ENCODE measurements around the gene GAS6. TPM values are rescaled to one million over a fixed set of nuclear protein-coding genes. Genes with fewer than 3 reads are reported as not detected.
"Not testable (repeated sequence)": the region's sequence is repeated elsewhere in the genome, so short reads cannot be mapped to it uniquely, and the experiment has no call there.

The GAS6 gene
- total RNA-seq, 4 donors from 2014 or later: 317 to 697 (median 547) TPM

DNA sequence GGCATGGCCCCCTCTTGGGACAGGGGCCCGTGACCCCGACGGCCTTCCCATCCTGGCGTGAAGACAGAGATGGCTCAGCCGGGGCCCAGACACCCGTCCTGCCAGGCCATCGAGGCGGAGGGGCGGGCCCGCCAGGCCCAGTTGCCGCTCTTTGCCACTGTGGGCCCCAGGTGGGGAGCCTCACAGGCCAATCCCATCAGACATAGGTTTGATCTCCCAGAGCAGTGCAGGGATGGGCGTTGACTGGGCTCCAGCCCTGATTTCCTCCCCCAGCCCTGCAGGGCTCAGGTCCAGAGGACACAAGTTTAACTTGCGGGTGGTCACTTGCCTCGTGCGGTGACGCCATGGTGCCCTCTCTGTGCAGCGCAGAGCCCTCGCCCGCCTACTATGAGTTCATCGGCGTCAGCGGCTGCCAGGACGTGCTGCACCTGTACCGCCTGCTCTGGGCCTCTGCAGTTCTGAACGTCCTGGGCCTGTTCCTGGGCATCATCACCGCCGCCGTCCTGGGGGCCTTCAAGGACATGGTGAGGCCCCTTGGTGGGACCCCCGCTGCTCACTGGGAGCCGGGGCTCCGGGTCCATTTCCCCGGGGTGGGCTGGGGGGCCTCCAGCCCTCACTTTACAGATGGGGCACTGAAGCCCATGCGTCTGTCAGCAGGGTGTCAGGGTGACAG lies 62.5 kb downstream of the GAS6 start:
- Histone ChIP-seq H3K9me3 (no peaks in the 10 kb centered on the region), H3K36me3 (peaks cover 0 to 13% (median 0%) of the 10 kb centered on the region in 3 donors), H3K4me3 (no peak overlapping the region), H3K27ac (no peak overlapping the region), H3K4me1 (peaks cover 0 to 16% (median 0%) of the 10 kb centered on the region in 4 donors), H3K27me3 (no peaks in the 10 kb centered on the region)
- DNase-seq (ENCODE audit: low spot score in 2 of 2): no peak
- no peak for TF ChIP-seq EP300 (IDR thresholded peaks at IDR 0.05)
- TF ChIP-seq POLR2A (IDR thresholded peaks at IDR 0.05): no peak
- TF ChIP-seq, protein P1, sequence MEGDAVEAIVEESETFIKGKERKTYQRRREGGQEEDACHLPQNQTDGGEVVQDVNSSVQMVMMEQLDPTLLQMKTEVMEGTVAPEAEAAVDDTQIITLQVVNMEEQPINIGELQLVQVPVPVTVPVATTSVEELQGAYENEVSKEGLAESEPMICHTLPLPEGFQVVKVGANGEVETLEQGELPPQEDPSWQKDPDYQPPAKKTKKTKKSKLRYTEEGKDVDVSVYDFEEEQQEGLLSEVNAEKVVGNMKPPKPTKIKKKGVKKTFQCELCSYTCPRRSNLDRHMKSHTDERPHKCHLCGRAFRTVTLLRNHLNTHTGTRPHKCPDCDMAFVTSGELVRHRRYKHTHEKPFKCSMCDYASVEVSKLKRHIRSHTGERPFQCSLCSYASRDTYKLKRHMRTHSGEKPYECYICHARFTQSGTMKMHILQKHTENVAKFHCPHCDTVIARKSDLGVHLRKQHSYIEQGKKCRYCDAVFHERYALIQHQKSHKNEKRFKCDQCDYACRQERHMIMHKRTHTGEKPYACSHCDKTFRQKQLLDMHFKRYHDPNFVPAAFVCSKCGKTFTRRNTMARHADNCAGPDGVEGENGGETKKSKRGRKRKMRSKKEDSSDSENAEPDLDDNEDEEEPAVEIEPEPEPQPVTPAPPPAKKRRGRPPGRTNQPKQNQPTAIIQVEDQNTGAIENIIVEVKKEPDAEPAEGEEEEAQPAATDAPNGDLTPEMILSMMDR (IDR thresholded peaks at IDR 0.05): no peak
- WGBS, 2 donors: 86 to 88% methylated on average over 24 to 30 of the region's 33 CpGs

DNA sequence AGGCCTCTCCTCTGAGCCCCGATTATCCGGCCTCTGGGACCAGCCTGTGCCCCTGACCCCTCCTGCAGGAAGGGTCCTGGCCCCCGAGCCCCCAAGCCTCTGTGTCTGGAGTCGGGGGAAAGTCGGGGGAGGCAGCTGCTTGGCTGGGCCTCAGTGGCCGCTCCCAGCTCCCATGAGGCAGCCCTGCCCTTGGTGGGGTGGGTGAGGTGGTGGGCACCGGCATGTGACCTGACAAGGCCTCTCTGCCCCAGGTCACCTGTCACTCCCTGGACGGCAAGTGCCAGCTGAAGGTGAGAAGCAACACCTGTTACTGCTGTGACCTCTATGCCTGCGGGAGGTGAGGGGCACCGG lies 63.3 kb downstream of the GAS6 start:
- no peak overlapping the region for H3K4me3 ChIP-seq
- peaks cover 0 to 13% (median 0%) of the 10 kb centered on the region in 3 donors for H3K36me3 ChIP-seq
- TF ChIP-seq EP300 (IDR thresholded peaks at IDR 0.05): no peak
- 88% methylated on average over 4 of the region's 10 CpGs; no CpG with 5 or more reads in 1 of the 2 donors for WGBS, 2 donors
- DNase-seq (ENCODE audit: low spot score in 2 of 2): no peak
- peaks cover 0 to 16% (median 0%) of the 10 kb centered on the region in 4 donors for H3K4me1 ChIP-seq
- no peaks in the 10 kb centered on the region for H3K27me3 ChIP-seq
- H3K27ac ChIP-seq: no peak overlapping the region
- no peaks in the 10 kb centered on the region for H3K9me3 ChIP-seq

DNA sequence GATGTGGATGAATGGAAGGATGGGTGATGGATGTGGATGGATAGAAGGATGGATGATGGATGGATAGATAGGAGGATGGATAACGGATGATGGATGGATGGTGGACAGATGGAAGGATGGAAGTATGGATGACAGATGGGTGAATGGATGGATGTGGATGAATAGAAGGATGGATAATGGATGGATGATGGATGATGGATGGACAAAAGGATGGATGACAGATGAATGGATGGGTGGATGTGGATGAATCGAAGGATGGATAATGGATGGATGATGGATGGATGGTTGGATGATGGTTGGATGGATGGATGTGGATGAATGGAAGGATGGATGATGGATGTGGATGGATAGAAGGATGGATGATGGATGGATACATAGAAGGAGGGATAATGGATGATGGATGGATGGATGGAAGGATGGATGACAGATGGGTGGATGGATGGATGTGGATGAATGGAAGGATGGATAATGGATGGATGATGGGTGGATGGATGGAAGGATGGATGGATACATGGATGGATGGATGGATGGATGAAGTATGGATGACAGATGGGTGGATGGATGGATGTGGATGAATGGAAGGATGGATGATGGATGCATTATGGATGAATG lies 65.6 kb downstream of the GAS6 start:
- H3K27me3 ChIP-seq: no peaks in the 10 kb centered on the region
- peaks cover 0 to 13% (median 0%) of the 10 kb centered on the region in 3 donors for H3K36me3 ChIP-seq
- no peak for TF ChIP-seq POLR2A (IDR thresholded peaks at IDR 0.05)
- TF ChIP-seq EP300 (IDR thresholded peaks at IDR 0.05): no peak
- TF ChIP-seq, protein P1 (IDR thresholded peaks at IDR 0.05): no peak
- no peak overlapping the region for H3K4me3 ChIP-seq
- no peaks in the 10 kb centered on the region for H3K9me3 ChIP-seq
- H3K4me1 ChIP-seq: peaks cover 0 to 12% (median 0%) of the 10 kb centered on the region in 4 donors
- WGBS, 2 donors: 87 to 89% methylated on average over 2 of the region's 2 CpGs
- H3K27ac ChIP-seq: no peak overlapping the region
- DNase-seq (ENCODE audit: low spot score in 2 of 2): no peak

DNA sequence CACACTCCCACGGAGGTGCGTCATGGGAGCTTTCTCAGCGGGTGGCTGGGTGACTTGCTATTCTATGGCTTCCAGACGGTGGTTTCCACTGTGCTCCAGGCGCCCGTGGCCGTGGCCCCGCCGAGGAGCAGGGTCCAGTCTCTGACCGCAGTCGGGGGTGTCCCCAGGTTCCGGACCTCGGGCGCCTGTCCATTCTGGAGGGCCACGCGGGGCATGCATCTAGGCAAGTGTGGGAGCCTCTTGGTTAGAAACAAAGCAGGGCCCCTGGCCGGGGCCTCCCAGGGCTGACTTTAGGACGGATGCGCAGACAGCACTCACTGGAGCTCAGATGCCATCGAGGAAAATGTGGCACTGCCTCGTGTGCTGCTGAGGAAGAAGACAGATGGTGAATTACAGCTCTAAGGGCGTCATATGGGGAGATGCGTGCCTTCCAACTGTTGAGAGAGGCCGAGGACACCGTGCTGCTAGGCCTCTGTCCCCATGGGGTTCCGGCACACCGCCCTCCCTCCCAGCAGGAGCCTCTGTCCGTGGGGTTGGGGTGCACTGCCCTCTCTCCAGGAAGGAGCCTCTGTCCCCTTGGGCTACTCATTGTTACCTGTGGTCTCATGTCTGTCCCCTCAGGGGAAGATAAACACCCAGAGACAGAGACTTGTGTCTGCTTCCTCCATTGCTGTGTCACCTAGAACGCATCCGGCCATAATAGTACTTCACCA lies 66.8 kb downstream of the GAS6 start:
- no peaks in the 10 kb centered on the region for H3K9me3 ChIP-seq
- H3K27ac ChIP-seq: no peak overlapping the region
- peaks cover 0 to 6% (median 0%) of the 10 kb centered on the region in 4 donors for H3K4me1 ChIP-seq
- TF ChIP-seq POLR2A (IDR thresholded peaks at IDR 0.05) (no peak), EP300 (IDR thresholded peaks at IDR 0.05) (no peak)
- TF ChIP-seq, protein P1 (IDR thresholded peaks at IDR 0.05): no peak
- peaks cover 0 to 13% (median 0%) of the 10 kb centered on the region in 3 donors for H3K36me3 ChIP-seq
- no peak for DNase-seq (ENCODE audit: low spot score in 2 of 2)
- H3K4me3 ChIP-seq: no peak overlapping the region
- WGBS, 2 donors: 87% methylated on average over 27 to 29 of the region's 30 CpGs
- no peaks in the 10 kb centered on the region for H3K27me3 ChIP-seq

DNA sequence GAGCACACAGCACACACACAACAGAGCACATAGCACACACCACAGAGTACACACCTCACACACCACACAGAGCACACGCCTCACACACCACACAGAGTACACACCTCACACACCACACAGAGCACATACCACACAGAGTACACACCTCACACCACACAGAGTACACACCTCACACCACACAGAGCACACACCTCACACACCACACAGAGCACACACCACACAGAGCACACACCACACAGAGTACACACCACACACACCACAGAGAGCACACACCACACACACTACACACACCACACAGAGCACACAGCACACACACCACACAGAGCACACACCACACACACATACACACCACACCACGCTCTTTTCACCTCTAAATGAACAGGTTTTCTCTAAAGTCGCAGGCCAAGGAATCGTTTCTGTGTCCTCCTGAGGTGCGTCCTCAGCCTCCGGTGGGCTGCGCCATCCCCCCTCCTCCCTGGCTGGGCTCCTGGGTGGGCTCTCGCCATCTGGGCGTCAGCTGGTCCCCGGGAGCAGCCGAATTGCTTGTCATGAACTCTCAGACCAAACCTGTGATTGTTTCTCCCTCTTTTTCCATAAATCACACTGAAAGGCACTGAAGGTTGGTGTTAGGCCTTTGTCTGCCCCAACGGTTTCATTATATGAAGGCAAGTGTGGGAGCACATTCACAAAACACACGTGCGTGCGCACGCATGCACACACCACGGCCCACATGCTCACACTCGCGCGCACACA lies 67.5 kb downstream of the GAS6 start:
- peaks cover 0 to 13% (median 0%) of the 10 kb centered on the region in 3 donors for H3K36me3 ChIP-seq
- H3K9me3 ChIP-seq: no peaks in the 10 kb centered on the region
- no peaks in the 10 kb centered on the region for H3K4me1 ChIP-seq
- TF ChIP-seq POLR2A (IDR thresholded peaks at IDR 0.05) (no peak), EP300 (IDR thresholded peaks at IDR 0.05) (no peak)
- TF ChIP-seq, protein P1 (IDR thresholded peaks at IDR 0.05): no peak
- no peak overlapping the region for H3K27ac ChIP-seq
- DNase-seq (ENCODE audit: low spot score in 2 of 2): no peak
- no peak overlapping the region for H3K4me3 ChIP-seq
- no peaks in the 10 kb centered on the region for H3K27me3 ChIP-seq
- 70 to 74% methylated on average over 20 of the region's 20 CpGs for WGBS, 2 donors

DNA sequence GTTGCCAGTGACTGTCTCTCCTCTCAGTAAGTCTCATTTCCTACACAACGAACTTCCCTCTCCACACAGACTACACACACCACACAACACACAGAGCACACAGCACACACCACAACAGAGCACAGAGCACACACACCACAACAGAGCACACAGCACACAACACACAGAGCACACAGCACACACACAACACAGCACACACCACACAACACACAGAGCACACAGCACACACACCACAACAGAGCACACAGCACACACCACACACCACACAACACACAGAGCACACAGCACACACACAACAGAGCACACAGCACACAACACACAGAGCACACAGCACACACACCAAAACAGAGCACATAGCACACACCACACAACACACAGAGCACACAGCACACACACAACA lies 68.5 kb downstream of the GAS6 start:
- WGBS, 2 donors: 26 to 29% methylated on average over 1 of the region's 1 CpG
- H3K9me3 ChIP-seq; H3K4me3 ChIP-seq; H3K27ac ChIP-seq; DNase-seq (ENCODE audit: low spot score in 2 of 2); H3K27me3 ChIP-seq; H3K4me1 ChIP-seq: not testable (repeated sequence)
- H3K36me3 ChIP-seq: peaks cover 0 to 13% (median 0%) of the 10 kb centered on the region in 3 donors
